ENCODE results near the gene BMPR1B.
"Not testable (repeated sequence)": the region's sequence is repeated elsewhere in the genome, so short reads cannot be mapped to it uniquely, and the experiment has no call there.

BMPR1B gene

DNA sequence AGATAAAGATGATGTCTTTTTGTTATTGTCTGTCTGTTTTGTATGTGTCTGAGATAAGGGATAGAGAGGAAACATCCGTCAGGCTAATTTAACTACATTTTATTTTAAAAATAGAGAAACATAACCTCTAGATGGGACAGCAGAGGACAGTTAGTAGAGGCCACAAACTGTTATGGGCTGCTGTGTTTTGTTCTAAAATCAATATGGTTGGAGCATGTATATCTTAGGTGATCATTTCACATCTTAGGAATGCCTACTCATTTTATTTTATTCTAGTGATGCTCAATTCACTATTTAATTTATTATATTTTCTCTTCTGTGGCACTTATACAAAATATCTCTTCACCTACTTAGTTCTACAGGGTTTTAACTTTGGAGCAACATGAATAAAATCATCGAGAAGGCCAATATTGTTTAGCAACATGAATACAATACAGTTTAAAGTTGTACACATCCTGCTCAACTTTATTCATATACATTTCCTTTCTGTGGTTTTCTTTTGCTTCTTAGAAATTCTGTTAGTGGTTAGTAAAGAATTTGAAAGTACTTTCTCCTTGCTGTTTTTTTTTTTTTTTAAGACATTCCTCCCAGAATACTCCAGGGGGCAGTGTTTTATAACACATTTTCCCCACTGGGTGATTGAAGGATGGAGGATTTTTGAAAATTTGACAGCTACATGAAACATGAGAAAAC, 398.1 kb downstream of the BMPR1B start:
- no peak for DNase-seq

DNA sequence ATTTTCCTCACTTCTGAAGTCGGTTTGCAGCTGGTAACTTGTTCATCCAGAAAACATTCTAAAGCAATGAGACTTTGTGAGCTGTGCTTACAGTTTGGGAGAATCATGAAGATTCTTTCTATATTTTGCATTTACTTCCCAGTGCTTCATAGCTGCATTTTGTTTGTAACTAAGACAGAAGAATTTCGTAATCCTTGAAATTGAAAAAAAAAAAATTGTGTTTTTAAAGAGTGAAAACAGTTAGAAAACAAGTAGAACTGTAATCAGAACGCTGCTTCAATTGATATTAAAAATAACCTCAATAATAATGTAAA, 398.7 kb downstream of the BMPR1B start:
- DNase-seq: no peak

DNA sequence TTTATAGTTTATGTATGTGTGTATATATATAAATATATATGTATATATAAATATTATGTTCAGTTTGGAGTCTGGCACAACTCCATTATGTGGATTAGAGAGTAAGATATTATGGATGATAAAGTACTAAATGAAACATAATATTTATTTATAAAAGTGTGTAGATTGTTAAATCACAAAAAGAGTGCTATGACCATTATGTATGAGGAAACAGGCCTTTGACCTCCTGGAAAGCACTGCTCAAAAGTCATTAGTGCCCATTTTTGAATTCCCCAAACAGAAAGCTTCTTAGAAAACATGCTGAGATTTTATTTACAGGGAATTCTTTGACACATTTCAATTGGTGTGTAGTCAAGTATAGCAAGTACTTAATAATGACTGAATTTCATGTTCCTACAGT, 399.8 kb downstream of the BMPR1B start:
- no peak for DNase-seq

- no peak for DNase-seq
Observed at GRCh38 chr4:95158045-95158444, 400.3 kb downstream of the BMPR1B start.

- DNase-seq: no peak
Observed at GRCh38 chr4:95158626-95159025, 400.9 kb downstream of the BMPR1B start.

- DNase-seq: no peak
Observed at GRCh38 chr4:95159384-95159783, 401.6 kb downstream of the BMPR1B start.

GRCh38 chr4:95161781-95162469, 404.2 kb downstream of the BMPR1B start:
- no peak for DNase-seq

DNA sequence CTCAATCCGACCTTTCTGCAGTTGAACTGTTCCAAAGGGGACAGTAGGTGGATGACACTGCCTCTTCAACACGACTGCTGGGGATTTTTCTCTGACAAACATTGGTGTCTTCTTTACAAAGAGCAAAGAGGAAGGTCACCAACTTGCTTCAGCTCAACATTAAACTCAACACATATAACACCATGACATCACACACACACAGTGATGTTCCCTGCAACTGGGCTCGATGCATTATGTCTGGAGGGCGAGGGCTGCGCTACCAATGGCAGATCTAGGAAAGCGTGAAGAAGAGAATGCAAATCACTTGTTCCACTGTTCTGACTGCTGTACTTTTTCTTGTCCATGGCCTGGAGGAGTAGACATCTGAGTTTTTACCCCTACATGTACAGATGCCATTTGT, 405.1 kb downstream of the BMPR1B start:
- DNase-seq: no peak

DNA sequence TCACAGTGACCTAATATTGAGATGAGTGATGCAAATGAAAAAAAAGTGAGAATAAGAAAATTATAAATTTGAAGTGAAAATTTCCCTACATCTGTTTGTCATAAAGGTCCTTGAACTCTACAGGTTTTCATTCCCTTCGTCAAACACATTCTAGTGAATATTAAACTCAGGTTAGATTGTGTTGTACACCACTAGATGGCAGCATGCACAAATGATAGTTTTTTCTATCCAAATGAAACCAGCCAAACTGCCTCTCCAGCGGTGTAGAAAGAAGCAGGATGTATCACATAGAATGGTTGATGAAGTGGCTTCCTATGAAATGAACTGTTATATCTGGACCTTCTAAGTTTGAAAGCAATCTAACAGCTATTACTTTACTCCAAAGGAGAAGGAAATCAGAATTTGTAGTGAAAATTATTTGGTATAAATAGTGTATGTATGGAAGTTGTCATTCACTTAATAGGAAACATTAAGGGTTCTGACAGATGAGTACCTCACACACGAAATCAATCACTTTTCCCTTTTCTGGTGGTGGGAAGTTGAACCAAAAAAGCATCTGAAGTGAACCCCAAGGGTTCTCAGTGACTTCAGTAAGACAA, 408.3 kb downstream of the BMPR1B start:
- DNase-seq: no peak

DNA sequence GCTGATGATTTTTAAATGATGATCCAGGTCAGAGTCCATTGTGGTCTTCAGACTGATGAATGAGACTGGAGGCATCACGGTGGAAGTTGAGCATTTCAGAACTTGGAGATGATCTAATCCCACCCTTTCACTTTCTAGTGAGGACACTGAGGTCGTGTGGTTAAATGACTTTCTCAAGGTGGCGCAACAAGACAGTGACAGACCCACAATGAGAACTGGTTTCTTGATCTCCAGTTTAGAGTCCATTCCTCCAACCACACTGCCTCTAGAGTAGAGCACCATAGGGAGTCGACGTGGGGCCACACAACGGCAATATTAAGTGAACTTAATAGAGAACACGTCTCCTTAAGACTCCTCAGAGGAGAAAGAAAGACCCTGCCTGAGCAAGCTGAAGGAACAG, 410.1 kb downstream of the BMPR1B start:
- no peak for DNase-seq

DNA sequence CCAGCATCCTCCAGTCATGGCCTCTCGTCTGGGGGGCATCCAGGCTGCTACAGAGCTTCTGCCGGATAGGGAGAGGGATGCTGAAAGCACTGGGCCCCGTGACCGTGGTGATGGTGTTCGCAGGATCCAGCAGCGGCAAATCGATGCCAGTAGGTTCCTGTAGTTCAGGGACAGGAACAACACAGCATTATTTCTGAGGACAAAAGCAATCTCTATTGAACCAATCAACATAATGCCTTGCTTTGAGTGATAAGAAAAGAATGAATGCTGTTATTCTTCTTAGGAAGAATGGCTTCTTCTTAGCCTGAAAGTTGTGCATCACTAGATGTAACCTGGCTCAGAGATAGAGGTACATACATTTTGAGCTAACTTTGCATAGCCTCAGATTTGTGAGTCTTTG, 412.4 kb downstream of the BMPR1B start:
- DNase-seq: no peak

- not testable (repeated sequence) for DNase-seq
Observed at GRCh38 chr4:95171377-95171776, 413.6 kb downstream of the BMPR1B start.

- no peak for DNase-seq
Observed at GRCh38 chr4:95178938-95179337, 421.2 kb downstream of the BMPR1B start.

- DNase-seq: no peak
Observed at GRCh38 chr4:95180531-95181242, 422.9 kb downstream of the BMPR1B start.

DNA sequence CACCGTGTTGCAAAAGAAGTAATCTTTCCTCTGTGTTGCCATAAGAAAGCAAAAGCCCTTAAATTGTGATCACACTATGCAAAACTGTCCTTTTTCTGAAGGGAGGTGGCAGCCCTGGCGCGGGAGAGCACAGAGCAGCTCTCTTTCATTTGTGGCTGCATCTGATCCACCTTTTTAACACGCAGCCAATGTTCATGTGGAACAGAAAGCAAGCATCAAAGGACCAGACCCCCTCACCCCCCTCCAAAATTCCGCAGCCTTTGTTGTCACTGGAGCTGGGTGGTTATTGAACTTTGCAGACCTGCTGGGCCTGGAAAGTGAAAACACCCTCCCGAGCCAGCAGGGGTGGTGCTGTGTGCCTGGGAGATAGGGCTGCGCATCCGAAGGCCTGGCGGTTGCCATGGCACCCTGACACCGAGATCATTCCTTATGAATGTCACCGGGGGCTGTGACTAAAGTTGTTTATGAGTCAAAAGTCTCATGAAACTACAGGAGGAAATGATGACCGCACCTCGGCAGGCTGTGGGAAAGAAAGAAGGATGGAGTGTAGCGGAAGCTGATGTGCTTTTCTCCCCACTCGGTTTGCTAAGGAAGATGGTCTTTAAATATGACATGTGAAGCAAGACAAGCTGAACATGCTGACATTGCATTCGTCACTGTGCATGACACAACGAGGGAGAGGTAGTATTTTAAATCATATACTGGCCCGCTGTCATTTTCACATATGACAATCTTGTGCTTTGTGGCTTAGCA, 423.7 kb downstream of the BMPR1B start:
- DNase-seq: no peak

DNA sequence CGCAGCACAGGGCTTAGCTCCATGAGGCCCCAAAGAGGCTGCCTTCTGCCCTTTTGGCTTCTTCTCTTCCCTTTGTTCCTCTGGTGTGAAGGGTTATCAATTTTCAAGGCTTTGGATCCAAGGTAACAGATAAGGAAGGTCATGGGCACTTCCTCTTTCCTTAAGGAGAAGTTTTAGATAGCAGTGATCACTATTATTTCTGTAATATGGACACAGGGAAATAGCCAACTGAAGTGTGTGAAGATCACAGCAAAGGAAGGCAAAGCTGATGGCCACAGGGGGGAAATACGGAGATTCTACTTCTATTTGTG, 424.2 kb downstream of the BMPR1B start:
- DNase-seq: no peak

DNA sequence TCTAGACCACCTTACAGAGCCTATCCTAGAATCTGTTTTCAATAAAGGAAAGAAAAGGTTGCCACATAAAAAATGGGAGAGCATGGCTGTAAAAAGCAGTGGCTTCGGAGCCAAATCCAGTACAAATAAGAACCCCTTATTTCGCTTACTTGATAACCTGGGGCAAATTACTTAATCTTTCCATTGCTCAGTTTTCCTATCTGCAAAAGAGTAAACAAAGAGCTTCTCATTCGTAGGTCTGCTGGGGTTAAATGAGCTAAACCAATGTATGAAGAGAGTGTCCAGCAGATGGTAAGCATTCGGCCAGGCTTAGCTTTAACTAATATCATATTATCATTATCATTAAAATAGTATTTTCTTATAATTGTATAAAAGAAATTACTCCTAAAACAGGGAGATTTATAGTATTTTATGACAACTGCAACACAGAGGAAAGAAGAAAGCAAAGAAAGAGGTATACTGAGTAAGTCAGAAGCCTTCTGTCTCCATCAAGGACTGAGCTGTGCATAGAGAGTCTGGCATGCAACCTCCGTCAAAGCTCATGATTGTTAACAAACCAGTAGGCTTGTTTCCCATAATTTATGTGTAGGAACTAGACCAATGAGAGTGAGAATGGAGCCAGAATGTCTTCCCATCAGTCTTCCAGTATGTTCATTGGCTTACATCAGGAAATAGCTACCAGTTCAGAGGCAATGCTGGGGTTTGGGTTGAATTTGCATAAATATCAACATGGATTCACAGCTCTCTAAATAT, 426.1 kb downstream of the BMPR1B start:
- DNase-seq: no peak

DNA sequence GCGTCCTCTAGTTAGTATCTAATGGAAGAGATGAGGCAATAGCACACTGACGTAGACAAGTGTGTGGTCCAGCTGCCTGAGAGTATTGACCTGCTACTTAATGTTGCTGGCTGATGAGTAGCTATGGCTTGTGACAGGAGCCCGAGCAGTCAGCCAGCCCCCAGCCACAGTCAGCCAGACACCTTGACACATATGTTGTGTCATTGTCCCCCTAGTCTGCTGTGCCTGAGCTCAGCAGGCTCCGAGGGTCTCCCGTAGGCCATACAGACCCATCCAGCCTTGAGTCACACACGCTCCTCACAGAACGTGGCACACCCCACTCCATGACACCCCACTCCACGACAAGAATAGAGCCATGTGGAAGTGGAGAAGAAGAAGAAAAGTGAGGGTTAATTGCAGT, 428.9 kb downstream of the BMPR1B start:
- no peak for DNase-seq

- no peak for DNase-seq
Observed at GRCh38 chr4:95188701-95189370, 431.1 kb downstream of the BMPR1B start.

- DNase-seq: no peak
Observed at GRCh38 chr4:95190751-95191436, 433.1 kb downstream of the BMPR1B start.

- DNase-seq: no peak
Observed at GRCh38 chr4:95191537-95191936, 433.8 kb downstream of the BMPR1B start.

All from NK-92 treated with Interleukin-12 subunit alpha and Interleukin-12 subunit beta, amount 100 ng/mL, for 24 hours (cell line).